NCI-H2081 treated with DMSO at 0.1 percent for 48 hours (cell line): ENCODE results near the gene PTPRG.

Experiments used
- DNase-seq: peaks from one replicate; lab custom pipeline; 2025; lab: John Stamatoyannopoulos, UW

The PTPRG gene

GRCh38 chr3:61589856-61590255 lies 28.5 kb downstream of the PTPRG start:
- DNase-seq = no peak

GRCh38 chr3:61591300-61591699 lies 29.9 kb downstream of the PTPRG start:
- no peak for DNase-seq

DNA sequence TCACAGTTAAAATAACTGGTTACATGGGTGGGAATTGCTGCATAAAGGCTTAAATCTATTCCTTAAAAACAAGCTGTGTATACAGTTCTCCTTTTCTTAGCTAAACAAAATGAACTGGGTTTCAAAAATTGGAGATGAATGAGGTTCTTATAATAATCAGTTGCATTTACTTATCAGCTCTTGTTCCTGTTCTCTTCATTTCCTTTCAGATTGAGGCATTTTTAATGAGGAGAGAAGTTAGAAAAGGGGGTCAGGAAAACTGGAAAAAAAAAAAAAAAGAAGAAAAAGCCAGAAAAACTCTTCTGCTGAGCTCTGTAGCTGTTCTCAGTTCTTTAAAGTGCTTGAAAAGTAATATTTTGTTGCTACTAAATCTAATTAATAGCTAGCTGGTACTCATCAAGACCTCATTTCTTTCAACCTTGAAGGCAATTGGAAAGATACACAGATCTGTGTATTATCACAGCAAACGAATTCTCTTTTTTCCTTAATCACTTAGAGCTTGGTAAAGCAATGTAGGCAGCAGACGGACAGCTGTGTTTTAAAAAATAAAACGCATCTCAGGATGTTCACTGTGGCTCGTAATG lies 32.2 kb downstream of the PTPRG start:
- no peak for DNase-seq

DNA sequence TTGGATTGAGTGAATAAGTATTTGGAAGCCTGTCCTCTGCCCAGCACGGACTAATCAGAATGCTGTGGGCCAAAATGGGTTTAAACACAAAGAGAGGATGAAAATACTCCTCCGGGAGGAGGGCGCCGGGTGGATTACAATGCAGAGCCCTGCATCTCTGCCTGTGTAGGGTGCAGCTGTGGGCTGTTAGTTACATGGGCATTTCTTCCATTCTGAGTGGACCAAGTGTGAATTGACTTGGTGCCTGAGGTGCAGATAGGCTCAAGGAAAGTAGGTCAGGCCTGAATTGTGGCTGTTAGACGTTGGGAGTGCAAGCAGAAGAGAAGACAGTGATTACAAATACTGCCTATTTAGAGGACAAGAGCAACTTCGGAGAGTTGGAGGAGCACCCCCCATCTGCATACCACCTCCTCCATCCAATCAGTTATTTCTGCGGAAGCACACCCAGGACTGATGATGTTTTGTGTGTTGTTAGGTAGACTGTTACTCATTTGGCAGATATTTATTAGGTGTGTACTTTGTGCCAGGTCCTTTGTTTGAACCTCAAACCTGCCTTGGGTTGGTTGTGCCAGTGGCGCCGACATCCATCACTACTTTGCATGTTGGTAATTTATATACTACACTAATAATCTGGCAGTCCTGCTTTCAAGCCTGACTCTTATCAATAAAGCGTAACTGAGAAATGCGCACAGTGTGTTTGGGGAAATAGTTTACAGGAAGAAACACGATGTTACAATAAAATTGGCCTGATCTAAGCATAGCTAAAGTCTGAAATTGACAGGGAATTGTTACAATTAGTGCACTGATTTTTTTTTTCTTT lies 33.0 kb downstream of the PTPRG start:
- no peak for DNase-seq

- DNase-seq = no peak
Observed at GRCh38 chr3:61594964-61595285, 33.6 kb downstream of the PTPRG start.

DNA sequence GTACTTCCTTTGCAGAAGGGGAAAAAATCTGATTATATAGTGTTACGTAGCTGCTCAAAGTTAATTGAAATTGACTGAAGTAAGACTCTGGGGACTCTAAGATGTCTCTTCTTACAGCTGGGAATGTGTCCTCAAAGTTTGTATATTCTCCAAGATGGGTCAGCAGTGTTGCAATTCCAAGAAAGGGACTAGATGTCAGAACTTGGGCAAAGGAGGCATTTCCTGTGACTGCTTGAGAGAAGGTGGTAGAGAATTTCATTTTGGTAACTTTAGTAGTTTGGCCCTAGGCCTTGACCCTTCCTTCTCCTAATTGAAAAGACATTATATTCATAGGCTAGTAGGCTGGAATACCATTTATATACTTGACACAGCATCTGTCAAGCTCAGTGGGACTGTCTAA lies 33.9 kb downstream of the PTPRG start:
- DNase-seq = no peak

DNA sequence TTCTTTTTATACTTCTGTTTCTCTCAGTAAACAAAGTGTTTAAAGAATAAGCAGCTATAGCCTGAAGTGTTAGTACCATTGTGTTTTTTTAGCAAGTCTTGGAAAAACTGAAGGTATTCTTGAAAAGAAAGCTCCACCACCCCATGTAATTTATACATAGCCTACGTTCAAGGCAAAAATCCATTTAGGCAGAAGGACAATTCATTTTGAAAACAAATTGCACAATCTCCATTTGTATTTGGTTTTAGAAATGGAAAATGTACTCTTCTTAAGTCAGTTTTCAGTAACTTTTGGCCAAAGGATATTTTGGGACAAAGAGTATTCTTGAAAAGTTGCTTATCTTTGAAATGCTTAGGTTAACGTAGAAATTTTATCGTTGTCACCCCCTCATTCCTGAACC lies 34.5 kb downstream of the PTPRG start:
- DNase-seq = no peak

DNA sequence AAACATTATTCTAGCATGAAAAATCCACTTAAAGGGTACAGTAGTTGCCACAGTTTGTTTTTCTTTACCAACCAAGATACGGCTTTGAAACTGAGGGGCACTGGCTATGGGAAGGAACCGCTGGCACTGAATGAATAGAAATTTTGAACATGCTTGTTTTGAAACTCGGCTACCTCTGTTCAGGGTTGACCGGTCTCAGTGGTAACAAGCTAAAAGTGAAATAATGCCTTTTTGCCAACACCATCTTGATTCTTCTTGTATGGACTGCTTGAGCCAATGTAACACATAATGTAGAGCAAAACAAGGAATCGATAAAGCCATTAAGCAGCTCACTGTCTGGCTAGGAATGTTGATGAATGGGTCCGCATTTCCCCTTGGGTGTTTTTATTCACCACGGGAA lies 36.5 kb downstream of the PTPRG start:
- no peak for DNase-seq

- no peak for DNase-seq
Observed at GRCh38 chr3:61600195-61600594, 38.8 kb downstream of the PTPRG start.

DNA sequence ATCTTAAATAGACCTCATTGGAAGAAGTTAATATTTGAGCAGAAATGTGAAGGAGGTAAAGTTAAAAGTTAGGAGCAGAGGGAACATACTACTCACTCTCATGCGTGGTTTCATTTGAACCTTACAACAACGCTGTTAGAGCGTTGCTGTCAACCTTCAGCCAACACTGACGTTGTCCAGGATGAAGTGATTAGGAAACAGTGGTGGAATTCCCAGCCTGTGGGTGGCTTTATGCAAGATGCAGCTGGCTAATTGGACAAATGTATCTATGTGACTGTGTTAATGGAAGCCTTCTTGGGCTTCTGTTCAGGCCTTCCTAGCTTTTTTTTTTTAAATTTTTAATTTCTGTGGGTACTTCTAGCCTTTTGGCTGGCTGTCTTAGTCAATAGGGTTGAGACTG lies 40.5 kb downstream of the PTPRG start:
- DNase-seq = no peak

DNA sequence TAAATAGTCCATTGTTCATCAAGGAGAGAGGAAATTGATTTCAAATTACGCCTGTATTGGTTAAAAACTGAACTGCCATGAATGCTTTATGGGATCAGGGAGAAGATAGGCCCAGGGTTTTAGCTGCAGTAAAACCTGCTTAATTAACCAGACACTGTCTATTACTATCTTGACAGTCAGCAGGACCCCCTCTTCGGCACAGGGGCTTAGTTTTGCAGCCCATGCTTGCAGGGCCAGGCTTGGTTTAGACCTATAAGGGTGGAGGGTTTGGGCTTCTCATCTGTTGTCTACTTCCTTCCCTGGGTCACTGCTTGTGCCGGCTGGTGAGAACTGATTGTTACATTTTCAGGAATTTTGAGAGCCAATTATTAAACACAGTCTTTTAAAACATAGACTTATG lies 41.1 kb downstream of the PTPRG start:
- DNase-seq = no peak

DNA sequence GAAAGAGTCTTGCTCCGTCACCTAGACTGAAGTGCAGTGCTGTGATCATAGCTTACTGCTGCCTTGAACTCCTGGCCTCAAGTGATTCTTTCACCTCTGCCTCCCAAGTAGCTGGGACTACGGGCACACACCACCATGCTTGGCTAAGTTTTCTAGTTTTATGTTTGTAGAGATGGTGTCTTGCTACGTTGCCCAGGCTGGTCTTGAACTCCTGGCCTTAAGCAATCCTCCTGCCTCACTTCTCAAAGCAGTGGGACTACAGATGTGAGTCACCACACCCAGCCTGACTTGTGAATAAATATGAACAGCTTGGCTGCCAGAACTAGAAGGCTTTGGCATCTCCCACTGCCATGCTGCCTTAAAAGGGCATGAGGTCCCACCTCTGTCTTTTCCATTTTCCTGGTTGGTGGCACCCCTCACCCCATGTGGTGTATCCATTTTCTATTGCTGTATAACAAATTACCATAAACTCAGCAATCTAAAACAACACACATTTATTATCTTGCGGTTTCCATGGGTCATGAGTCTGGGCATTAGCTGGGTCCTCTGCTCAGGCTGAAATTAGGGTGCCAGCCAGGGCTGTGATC lies 44.3 kb downstream of the PTPRG start:
- no peak for DNase-seq

DNA sequence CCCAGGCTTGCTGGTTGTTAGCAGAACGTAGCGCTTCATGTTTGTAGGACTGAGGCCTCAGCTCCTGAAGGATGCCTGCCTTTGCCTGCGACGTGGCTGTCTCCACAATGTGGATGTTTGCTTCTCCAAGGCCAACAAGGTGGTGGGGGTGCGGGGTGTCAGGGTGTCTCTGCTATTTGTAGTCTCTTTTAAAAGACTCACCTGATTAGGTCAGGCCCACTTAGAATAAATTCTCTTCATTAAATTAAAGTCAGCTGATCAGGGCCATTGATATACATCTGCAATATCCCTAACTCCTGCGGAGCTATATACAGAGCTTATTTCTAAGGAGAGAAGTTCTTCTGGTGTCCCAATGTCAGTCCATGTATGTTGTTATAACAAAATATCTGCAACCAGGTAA lies 44.8 kb downstream of the PTPRG start:
- no peak for DNase-seq

GRCh38 chr3:61608072-61608471 lies 46.7 kb downstream of the PTPRG start:
- no peak for DNase-seq

DNA sequence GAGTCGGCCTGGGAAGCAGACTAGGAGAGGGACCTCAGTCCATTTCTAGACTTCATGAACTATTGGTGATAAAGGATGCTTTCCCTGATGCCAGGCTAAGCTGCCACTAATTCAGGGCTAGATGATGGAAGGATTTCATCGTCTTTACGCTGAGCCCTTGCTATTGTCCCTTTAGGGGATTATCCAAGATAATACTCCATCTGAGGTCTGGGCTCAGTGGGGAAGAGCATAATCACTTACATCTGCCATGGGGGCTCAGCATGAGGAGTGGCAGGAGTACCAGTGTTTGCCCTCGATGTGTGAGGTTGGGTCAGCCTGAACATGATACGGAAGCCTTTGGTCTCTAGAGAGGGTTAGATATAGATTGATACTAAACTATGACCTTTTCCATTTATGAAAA lies 47.3 kb downstream of the PTPRG start:
- no peak for DNase-seq

- no peak for DNase-seq
Observed at GRCh38 chr3:61610316-61610715, 48.9 kb downstream of the PTPRG start.

DNA sequence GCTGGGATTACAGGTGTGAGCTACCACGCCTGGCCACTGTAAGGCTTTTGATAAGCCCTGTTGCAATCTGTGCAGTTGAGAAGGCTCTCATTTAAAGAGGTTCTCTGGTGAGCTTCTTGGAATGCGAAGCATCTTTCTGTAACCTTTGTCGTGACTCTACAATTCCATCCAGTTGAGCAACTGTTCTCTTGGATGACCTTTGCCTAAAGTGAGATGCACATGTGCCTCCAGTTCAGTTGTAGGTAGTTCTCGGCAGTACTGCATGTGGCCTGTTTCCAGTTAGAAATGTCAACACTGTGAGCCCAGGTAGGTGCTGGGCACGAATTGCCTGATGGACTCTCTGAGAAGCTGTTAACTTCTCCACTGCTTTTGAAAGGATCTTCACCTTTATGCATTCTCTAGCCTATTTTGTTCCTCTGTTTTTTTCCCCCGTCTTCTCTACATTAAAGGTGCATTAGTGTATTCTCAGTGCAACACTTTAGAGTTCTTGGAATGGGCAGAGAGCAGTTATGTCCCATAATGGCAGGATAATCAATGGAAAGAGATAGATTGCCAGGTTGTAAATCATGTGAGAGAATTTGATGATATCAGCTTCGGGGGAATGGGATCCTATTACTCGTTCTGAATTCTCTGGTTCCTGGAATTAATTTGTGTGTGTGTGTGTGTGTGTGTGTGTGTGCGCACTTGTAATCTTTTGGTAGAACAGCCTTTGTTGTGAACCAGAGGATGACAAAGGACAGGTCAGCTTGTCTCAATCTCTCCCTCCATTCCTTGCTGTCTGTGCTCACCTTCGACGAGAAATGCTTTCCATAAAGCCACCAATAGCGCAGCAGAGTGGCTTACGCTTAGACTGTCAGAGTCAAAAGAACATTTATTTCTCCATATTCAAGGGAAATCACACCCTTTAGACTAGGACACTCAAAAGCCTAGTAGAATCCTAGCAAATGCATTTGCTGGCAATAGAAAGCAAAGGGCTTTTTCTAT lies 51.1 kb downstream of the PTPRG start:
- DNase-seq = no peak

- DNase-seq = no peak
Observed at GRCh38 chr3:61613666-61614065, 52.3 kb downstream of the PTPRG start.

- DNase-seq = no peak
Observed at GRCh38 chr3:61615643-61616042, 54.3 kb downstream of the PTPRG start.

DNA sequence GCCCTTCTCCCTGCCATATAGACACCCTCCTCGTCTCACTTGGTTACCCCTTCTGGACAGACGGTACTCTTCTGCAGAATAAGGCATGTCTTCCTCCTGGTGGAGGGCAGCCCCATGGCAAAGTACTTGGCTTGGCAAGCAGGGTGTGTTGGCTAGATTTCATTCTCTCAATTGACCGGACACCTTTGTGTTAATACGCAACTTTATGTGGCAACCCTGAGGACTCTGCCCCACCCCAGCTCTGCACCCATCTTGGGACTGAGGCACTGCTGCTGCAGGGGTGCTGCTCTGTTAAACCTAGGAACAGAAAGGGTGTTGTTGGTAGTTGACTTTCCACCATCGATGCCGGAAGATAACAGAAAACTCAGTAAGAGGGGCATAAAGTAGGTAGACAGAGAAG lies 55.2 kb downstream of the PTPRG start:
- DNase-seq = no peak

DNA sequence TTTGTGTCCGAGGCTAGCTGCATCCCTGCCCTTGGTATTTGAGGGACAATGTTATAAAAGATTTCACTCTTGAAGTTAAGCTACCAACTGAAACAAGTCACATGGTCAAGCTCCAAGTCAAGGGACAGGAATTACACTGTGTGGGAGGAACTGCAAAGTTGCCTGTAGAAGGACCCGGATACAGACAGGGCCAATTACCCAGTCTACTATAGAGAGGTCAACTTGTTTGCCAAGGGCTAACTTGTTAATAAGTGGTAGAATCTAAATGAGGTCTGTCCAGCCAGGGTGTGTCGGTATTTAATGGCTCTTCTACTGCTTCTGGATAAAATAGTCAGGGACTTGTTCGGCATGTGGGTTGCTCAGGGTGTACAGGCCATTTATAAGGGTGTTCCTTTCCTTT lies 55.7 kb downstream of the PTPRG start:
- no peak for DNase-seq

DNA sequence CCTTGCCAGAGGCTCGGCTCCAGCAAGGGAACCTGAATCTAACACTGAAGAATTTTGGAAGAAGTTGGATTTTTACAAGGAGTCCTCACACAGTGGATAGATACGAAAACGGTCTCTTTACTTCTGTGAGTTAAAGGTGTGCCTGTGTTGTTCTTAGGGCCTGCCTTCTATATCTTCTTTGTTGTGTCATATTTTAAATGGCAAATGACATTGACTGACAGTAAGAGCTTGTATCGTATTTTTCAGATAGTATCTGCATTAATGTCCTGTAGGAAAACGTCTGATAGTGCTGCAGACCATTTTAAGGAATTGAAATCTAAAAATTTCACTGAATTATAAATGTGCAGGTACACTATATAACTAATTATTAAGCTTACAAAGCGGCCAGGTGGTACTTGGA lies 56.3 kb downstream of the PTPRG start:
- no peak for DNase-seq

DNA sequence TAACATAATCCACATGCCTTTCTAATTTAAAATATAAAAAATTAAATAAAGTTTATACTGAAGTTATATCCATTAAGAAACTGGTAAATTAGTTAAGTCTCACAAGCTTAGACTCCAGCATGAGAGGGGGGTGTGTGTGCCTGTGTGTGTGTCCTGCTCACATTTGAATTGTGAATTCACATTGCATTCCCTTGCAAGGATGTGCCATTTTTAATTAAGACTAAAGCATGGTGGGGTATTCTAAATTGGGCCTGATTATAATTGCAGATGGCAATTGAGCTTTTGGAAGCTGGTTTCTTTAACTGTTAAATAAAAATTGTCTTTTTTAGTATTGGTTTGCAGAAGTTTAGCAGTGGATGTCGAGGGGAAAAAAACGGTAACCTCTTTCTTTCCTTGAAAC lies 56.9 kb downstream of the PTPRG start:
- no peak for DNase-seq
